GM04503 (cell line): ENCODE measurements around the gene OR52K1.
"Not testable (repeated sequence)": the region's sequence is repeated elsewhere in the genome, so short reads cannot be mapped to it uniquely, and the experiment has no call there.

Experiments used
- DNase-seq: peaks from one replicate; pipeline ENCODE4 v3.0.0-alpha.2; 2012; ENCODE audit warnings: low read depth

The OR52K1 gene

DNA sequence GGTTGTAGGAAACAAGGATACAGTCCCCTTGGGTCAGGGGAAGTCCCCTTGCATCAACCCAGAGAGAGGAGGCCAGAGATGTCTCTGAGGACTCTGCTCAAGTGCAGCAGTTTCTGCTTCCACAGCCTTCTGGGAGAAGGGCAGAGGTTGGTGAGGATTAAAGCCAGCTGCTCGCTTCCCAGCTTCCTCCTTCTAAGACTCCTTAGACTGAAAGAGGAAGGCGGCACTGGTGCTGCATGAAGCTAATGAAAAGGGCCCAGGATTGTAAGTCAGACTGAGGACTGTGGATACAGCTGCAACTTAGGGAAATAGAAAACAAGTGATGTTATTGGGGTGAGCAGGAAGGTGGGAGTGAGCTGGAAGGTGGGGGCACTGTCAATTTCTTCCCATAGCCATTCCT, at the start of gene OR52K1:
Gene OR52K1 (plus strand): TSS at position 202 of the 400 bp plus-strand sequence. CDS start 6,255 bp downstream, outside the sequence.
- no peak for DNase-seq

DNA sequence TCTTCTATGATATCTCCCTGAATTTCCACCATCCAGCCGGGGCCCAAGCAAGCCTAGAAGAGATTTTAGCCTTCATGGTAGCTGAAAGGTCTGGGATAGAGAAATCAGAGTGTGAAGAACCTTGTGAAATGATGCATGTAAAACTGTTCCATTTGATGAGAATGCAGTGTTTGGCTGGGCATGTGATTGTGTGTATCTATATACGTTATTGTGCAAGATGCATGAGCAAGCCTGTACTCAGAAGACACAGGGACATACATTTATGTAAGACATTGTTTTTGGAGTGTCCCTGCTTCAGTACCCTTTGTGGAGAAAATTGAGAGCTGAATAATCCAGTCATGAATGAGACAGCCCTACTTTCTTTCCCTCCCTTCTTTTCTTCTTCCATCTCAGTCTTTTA, 48.6 kb upstream of the OR52K1 start:
- DNase-seq = no peak

DNA sequence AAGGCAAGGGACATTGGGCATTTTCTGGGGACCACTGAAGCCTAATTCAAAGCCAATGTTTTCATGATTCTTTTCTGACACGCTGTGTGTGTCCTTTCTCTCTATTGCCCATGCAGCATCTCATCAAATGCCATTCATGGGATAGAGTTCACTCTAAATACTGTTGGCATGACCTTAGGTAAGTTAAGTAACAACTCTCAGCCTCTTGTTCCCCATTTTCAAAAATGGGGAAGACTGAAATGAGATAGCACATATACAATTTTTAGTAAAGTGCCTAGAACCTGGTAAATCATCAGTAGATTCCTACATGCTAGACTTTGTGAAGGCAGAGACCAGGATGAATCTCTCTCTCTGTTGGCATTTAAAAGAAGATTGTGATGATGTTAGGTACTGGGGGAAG, 46.0 kb upstream of the OR52K1 start:
- no peak for DNase-seq

DNA sequence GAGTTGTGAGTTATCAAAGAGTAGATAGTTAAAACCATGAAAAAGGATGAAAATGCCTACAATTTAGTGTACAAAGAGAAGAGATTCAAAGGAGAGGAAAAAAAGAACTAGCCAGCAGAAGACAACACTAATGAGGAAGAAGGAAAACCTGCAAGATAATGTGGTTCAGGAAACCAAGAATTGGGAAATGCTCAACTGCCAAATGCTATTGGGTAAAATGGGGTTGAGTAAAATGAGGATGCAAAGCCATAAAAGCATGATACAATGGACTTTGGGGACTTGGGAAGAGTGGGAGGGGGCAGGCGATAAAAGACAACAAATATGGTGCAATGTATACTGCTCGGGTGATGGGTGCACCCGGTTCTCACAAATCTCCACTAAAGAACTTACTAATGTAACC, 40.9 kb upstream of the OR52K1 start:
- no peak for DNase-seq

- DNase-seq = no peak
Observed at GRCh38 chr11:4443232-4443891, 39.1 kb upstream of the OR52K1 start.

- DNase-seq = no peak
Observed at GRCh38 chr11:4448995-4449394, 33.5 kb upstream of the OR52K1 start, which contains the start of gene OR52K2. Gene OR52K2 (plus strand): TSS chr11:4449295. CDS start chr11:4449340, 45 bp downstream.

DNA sequence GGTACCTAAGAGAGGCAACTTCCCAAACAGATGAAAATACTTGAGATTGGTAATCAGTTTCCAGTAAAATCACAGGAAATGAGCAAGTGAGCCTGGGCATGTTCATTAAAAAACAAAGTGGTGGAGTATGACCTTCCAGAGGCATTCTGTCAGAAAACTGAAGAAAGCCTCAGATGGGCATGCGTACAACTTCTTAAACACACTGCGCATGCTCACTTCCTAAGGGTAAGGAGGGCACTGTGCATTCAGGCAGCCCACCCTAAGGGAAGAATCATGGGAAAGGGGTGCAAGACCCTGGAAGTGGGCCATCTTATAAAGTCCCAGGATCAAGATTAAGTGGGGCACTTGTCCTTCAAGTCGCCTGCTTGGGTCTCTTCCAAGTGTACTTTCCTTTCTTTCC, 29.3 kb upstream of the OR52K1 start:
- no peak for DNase-seq

- DNase-seq = no peak
Observed at GRCh38 chr11:4454021-4454420, 28.4 kb upstream of the OR52K1 start.

GRCh38 chr11:4455419-4455818, 27.0 kb upstream of the OR52K1 start:
- DNase-seq = no peak

DNA sequence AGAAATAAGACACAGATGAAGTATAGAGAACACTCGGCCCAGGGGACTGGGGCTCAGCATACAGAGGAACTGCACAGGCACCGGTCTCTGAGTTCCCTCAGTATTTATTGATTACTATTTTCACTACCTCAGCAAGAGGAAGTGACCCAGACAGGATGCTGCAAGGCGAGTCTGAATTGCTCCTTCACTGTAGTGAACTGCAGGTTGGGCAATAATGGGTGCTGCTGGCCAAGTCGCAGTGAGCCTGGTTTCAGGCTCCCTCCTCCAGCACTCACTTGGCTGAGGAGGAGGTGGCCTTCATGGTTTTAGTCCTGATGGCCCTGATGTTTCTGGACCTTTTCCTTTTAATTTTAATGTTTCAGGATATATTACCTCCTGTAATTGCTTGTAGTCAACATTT, 22.9 kb upstream of the OR52K1 start:
- DNase-seq = no peak

GRCh38 chr11:4460151-4460550, 22.3 kb upstream of the OR52K1 start:
- no peak for DNase-seq

DNA sequence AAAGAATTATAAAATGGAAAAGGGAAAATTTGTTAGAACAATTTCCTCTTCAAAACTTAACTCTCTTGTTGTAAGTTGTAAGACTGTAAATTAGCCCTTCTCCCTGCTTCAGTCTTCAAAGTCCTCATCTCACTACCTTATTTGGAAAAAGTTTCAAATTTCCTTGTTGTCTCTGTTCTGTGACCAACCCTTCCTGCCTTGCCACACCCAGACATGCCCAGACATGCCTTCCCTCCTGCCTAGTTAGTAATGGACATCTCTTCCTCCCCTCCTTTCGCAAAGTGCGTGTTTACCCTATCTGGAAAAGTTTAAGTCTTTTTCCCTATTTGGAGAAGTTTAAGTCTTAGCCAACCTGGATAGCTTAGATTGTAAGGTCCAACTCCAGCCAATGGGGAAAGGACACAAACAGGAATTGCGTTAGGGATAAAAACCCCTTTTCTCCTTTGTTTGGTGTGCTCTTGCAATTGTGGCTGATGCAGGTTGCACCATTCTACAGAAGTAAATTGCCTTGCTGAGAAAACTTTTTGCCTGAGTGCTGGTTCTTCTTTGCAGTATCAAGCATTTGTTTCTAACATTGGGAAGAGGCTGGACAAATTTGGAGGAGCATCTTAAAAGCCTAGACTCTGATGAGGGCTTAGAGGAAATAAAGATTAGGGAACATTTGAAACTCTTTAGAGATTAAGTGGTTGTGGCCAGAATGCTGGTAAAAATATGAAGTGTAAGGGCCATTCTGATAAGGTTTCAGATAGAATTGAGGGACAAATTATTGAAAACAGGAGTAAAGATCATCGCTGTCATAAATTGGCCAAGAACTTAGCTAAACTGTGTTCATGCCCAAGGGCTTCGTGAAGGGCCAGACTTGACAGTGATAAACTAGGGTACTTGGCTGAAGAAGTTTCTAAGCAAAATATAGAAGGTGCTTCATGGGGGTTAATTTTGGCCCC, 18.0 kb upstream of the OR52K1 start:
- DNase-seq = no peak

DNA sequence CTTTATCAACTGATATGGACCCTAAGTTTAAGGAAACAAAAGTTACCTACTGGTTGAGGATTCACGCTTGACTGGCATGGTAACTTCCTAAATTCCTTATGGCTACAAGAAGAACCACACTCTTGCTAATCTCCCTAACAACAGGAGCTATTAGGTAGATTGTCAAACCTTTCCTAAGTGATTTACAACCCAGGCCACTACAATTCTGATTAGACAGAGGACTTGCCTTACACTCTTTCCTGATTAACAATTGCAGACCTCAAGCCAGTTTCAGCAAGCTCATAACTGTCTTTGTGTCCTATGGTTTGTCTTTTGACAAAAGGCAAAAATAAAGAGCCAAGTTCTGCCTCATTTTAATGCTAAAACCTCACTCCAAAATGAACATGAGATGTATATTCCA, 17.0 kb upstream of the OR52K1 start:
- no peak for DNase-seq

DNA sequence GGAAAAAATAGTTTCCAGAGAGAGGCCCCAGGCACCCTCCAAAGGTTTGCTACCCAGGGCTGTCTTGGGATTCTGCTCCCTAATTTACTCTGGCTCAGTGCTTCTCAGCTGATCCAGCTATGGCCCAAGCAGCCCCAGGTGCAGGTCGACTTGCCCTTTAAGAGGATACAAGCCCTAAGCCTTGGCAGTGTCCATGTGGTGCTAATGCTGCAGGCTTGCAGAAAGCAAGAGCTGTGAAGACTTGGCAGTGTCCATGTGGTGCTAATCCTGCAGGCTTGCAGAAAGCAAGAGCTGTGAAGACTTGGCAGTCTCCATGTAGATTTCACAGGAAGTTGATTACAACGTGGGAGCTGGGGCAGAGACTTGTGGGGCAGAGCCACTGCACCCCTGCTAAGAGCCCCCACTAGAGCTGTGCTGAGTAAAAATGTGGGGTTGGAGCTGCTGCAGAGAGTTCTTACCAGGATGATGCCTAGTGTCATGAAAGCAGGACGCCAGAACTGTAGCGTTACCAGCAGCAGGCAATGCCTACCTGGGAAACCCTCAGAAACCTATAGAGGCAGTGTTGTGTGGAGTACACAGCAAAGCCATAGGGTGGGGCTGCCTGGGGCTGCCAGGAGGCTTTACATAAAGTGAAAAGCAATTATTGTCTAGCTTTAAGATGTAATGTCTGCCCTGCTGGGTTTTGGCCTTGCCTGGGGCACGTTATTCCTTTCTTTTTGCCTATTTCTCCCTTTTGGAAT, 16.1 kb upstream of the OR52K1 start:
- no peak for DNase-seq

- DNase-seq = no peak
Observed at GRCh38 chr11:4466871-4467442, 15.5 kb upstream of the OR52K1 start.

DNA sequence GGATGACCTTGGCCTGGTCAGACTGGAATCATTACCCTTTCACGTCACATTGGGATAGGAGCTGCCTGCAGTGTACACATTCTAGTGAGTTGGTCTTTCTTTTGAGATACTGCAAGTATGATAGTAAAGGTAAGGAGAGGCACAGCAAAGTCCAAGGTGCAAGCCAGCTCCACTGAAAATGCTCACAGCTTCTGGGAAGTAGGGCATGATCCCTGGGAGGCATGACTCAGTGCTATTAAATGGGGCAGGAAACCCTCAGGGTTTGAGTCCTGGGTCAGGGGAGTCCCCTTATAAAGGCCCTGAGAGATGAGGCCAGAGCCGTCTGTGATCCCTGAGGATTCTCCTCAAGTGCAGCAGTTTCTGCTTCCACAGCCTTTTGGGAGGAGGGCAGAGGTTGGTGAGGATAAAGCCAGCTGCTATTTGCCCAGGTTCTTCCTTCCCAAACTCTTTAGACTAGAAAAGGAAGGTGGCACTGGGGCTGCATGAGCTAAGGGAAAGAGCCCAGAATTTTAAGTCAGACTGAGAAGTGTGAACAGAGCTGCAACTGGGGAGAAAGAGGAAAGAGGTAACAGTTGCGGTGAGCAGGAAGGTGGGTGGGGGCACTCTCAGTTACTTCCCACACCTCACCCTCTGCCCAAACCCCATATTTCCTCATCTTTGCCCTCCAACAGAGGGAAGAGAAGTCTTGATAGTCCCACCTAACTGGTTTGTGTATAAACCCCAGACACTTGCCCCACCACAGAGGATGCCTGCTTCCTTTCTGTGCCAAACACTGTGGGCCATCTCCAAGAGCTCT, 14.4 kb upstream of the OR52K1 start:
- no peak for DNase-seq

- no peak for DNase-seq
Observed at GRCh38 chr11:4479644-4480043, 2.8 kb upstream of the OR52K1 start.

GRCh38 chr11:4480577-4481239, 1.7 kb upstream of the OR52K1 start:
- peak; percentile 9 for DNase-seq

GRCh38 chr11:4481240-4481582, 1.2 kb upstream of the OR52K1 start:
- no peak for DNase-seq

GRCh38 chr11:4484310-4484709, 1.9 kb downstream of the OR52K1 start:
- DNase-seq = no peak

DNA sequence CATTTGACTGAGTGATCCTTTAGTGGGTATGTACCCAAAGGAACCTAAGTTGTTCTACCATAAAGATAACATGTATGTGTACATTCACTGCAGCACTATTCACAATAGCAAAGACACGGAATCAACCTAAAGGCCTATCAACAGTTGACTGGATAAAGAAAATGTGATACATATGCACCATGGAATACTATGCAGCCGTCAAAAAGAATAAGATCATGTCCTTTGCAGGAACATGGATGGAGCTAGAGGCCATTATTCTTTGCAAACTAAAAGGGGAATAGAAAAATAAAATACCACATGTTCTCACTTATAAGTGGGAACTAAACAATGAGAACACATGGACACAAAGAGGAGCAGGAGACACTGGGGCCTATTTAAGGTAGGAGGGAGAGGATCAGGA, 9.0 kb downstream of the OR52K1 start:
- not testable (repeated sequence) for DNase-seq
